ENCODE results near the gene KPNA1. TPM values are rescaled to one million over a fixed set of nuclear protein-coding genes. Genes with fewer than 3 reads are reported as not detected.

The KPNA1 gene
- total RNA-seq, 1 donor from 2014 or later: 88.2 TPM

- no peak overlapping the region for H3K27ac Mint-ChIP-seq
- H3K9me3 Mint-ChIP-seq: no peaks in the 10 kb centered on the region
- DNase-seq (ENCODE audit: low spot score): peak; percentile 14
- H3K4me3 Mint-ChIP-seq: peak overlapping the region; percentile 17
- intact Hi-C loops (cut with micrococcal nuclease): loop anchor here (1.0 kb wide), 5 partner anchors 9 to 36 kb away; partner anchors contain the start of gene KPNA1
- peaks cover 30% of the 10 kb centered on the region for H3K36me3 Mint-ChIP-seq (ENCODE audit: low read depth)
- H3K4me1 Mint-ChIP-seq (ENCODE audit: low read depth): peaks cover 43% of the 10 kb centered on the region
- H3K27me3 Mint-ChIP-seq (ENCODE audit: insufficient read depth): no peaks in the 10 kb centered on the region
Measured at GRCh38 chr3:122497425-122497824, 17.3 kb downstream of the KPNA1 start.

- intact Hi-C loops (cut with micrococcal nuclease): no loop called here
- DNase-seq (ENCODE audit: low spot score): no peak
- Mint-ChIP-seq H3K36me3 (ENCODE audit: low read depth) (peaks cover 32% of the 10 kb centered on the region), H3K4me1 (ENCODE audit: low read depth) (peaks cover 38% of the 10 kb centered on the region), H3K27me3 (ENCODE audit: insufficient read depth) (no peaks in the 10 kb centered on the region), H3K4me3 (no peak overlapping the region), H3K9me3 (no peaks in the 10 kb centered on the region), H3K27ac (no peak overlapping the region)
Measured at GRCh38 chr3:122496508-122496907, 18.2 kb downstream of the KPNA1 start.

DNA sequence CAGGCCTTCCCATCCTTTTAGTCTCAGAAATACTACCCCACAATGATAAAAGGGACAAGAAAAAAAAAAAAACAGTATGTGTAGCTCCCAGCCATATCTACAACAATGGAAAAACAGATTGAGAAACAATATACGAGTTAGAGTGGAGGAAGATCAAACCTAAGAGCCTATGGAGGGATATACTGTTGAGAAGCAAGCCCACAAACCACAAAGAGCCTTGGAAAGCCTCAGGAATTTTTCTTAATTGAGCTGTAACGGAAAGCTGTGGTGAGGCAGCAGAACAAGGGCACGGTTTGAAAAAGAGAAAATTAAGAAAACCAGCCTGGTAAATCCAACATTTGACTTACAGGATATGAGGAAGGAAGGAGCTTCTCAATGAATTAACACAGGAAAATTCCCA lies 21.4 kb downstream of the KPNA1 start:
- H3K4me1 Mint-ChIP-seq (ENCODE audit: low read depth): peaks cover 36% of the 10 kb centered on the region
- H3K36me3 Mint-ChIP-seq (ENCODE audit: low read depth): peaks cover 28% of the 10 kb centered on the region

DNA sequence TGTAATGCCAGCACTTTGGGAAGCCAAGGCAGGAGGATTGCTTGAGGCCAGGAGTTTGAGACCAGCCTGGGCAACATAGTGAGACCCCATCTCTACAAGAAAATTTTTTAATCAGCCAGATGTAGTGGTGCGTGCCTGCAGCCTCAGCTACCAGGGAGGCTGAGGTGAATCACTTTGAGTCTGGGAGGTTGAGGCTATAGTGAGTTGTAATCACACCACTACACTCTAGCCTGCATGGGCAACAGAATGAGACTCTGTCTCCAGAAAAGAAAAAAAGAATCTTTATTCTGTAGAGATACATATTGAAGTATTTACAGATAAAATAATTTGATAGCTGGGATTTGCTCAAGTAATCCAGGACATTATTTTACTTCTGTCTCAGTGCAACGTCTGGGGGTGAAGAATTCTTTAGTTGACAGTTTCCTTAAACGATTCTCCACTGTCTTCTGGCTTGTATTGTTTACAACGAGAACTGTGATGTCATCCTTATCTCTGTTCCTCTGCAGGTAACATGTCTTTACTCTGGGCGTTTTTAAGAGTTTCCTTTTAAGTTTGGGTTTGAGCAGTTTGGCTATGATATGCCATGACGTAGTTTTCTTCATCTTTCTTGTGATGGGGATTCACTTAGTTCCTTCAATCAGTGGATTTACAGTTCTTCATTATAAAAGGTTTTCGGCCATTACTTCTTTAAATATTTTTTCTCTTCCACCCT lies 26.3 kb downstream of the KPNA1 start:
- intact Hi-C loops (cut with micrococcal nuclease): loop anchor here (1.0 to 10.0 kb wide), 3 partner anchors 9 to 1054 kb away; no protein-coding TSS in a partner anchor
- H3K9me3 Mint-ChIP-seq: no peaks in the 10 kb centered on the region
- H3K27me3 Mint-ChIP-seq (ENCODE audit: insufficient read depth): no peaks in the 10 kb centered on the region
- DNase-seq (ENCODE audit: low spot score): no peak
- H3K36me3 Mint-ChIP-seq (ENCODE audit: low read depth): peaks cover 20% of the 10 kb centered on the region
- no peak overlapping the region for H3K4me3 Mint-ChIP-seq
- H3K4me1 Mint-ChIP-seq (ENCODE audit: low read depth): peaks cover 27% of the 10 kb centered on the region
- peak overlapping the region; percentile 26 for H3K27ac Mint-ChIP-seq

More for the DNA sequence above, 21.4 kb downstream of the KPNA1 start:
- Mint-ChIP-seq H3K27ac (no peak overlapping the region), H3K4me3 (no peak overlapping the region), H3K27me3 (ENCODE audit: insufficient read depth) (no peaks in the 10 kb centered on the region), H3K9me3 (no peaks in the 10 kb centered on the region)
- intact Hi-C loops (cut with micrococcal nuclease): no loop called here
- DNase-seq (ENCODE audit: low spot score): no peak

GRCh38 chr3:122484985-122485384 lies 29.8 kb downstream of the KPNA1 start:
- intact Hi-C loops (cut with micrococcal nuclease): loop anchor here (5.0 to 10.0 kb wide), 3 partner anchors 188 to 1050 kb away; no protein-coding TSS in a partner anchor
- DNase-seq (ENCODE audit: low spot score): no peak
- Mint-ChIP-seq H3K4me3 (no peak overlapping the region), H3K4me1 (ENCODE audit: low read depth) (peaks cover 48% of the 10 kb centered on the region), H3K27ac (no peak overlapping the region), H3K27me3 (ENCODE audit: insufficient read depth) (no peaks in the 10 kb centered on the region), H3K9me3 (no peaks in the 10 kb centered on the region), H3K36me3 (ENCODE audit: low read depth) (peaks cover 8% of the 10 kb centered on the region)

DNA sequence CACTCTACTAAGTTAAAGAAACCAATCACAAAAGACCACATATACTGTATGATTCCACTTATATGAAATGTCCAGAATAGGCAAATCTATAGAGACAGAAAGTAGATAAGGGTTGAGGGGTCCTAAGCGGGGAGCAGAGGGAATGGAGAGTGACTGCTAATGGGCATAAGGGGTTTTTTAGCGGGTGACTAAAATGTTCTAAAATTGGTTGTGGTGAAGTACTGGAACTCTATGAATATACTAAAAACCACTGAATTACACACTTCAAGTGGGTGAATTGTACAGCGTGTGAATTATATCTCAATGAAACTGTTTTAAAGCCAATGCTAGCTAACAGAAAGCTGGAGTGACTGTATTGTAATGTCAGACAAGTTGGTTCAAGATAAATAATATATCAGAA lies 33.3 kb downstream of the KPNA1 start:
- Mint-ChIP-seq H3K27ac (no peak overlapping the region), H3K4me3 (no peak overlapping the region)
- intact Hi-C loops (cut with micrococcal nuclease): loop anchor here (5.0 to 10.0 kb wide), 3 partner anchors 184 to 1047 kb away; no protein-coding TSS in a partner anchor

DNA sequence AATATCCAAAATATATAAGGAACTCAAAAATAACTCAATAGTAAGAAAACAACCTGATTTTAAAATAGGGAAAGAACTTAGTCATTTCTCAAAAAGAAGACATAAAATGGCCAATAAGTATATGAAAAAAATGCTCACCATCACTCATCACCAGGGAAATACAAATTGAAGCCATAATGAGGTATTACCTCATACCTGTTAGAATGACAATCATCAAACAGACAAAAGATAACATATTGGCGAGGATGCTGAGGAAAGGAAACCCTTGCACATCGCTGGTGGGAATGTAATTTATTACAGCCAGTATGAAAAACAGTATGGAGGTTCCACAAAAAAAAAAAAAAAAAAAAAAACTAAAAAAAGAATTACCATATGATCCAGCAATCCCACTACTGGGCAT lies 38.2 kb downstream of the KPNA1 start:
- no peak for DNase-seq (ENCODE audit: low spot score)
- H3K4me3 Mint-ChIP-seq: no peak overlapping the region
- no peaks in the 10 kb centered on the region for H3K27me3 Mint-ChIP-seq (ENCODE audit: insufficient read depth)
- no peaks in the 10 kb centered on the region for H3K9me3 Mint-ChIP-seq
- peaks cover 20% of the 10 kb centered on the region for H3K4me1 Mint-ChIP-seq (ENCODE audit: low read depth)
- H3K27ac Mint-ChIP-seq: no peak overlapping the region
- intact Hi-C loops (cut with micrococcal nuclease): no loop called here
- H3K36me3 Mint-ChIP-seq (ENCODE audit: low read depth): peaks cover 31% of the 10 kb centered on the region

More for the DNA sequence above, 33.3 kb downstream of the KPNA1 start:
- H3K36me3 Mint-ChIP-seq (ENCODE audit: low read depth): peaks cover 14% of the 10 kb centered on the region
- no peak for DNase-seq (ENCODE audit: low spot score)
- peaks cover 33% of the 10 kb centered on the region for H3K4me1 Mint-ChIP-seq (ENCODE audit: low read depth)
- H3K27me3 Mint-ChIP-seq (ENCODE audit: insufficient read depth): no peaks in the 10 kb centered on the region
- H3K9me3 Mint-ChIP-seq: no peaks in the 10 kb centered on the region

- H3K27me3 Mint-ChIP-seq (ENCODE audit: insufficient read depth): no peaks in the 10 kb centered on the region
- no peak overlapping the region for H3K4me3 Mint-ChIP-seq
- peaks cover 22% of the 10 kb centered on the region for H3K4me1 Mint-ChIP-seq (ENCODE audit: low read depth)
- no peak for DNase-seq (ENCODE audit: low spot score)
- no peaks in the 10 kb centered on the region for H3K9me3 Mint-ChIP-seq
- intact Hi-C loops (cut with micrococcal nuclease): no loop called here
- H3K36me3 Mint-ChIP-seq (ENCODE audit: low read depth): peaks cover 33% of the 10 kb centered on the region
- H3K27ac Mint-ChIP-seq: no peak overlapping the region
Measured at GRCh38 chr3:122475316-122475715, 39.4 kb downstream of the KPNA1 start.

DNA sequence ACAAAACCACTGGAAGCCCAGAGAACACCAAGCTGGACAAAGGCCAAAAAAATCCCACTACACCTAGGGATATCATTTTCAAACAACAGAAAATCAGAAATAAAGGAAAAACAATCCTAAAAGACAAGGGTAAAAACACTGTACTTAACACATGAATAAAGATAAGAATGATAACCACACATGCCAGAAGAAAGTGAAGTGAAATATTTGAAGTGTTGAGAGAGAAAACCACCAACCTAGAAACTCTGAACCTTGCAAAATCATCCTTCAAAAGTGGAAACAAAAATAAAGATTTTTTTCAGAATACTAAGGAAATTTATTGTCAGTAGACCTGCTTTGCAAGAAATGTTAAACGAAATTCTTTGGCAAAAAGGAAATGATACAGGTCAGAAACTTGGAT lies 45.1 kb downstream of the KPNA1 start:
- peaks cover 41% of the 10 kb centered on the region for H3K4me1 Mint-ChIP-seq (ENCODE audit: low read depth)
- intact Hi-C loops (cut with micrococcal nuclease): no loop called here
- no peak overlapping the region for H3K27ac Mint-ChIP-seq
- no peaks in the 10 kb centered on the region for H3K9me3 Mint-ChIP-seq
- no peak overlapping the region for H3K4me3 Mint-ChIP-seq
- no peaks in the 10 kb centered on the region for H3K27me3 Mint-ChIP-seq (ENCODE audit: insufficient read depth)
- H3K36me3 Mint-ChIP-seq (ENCODE audit: low read depth): peaks cover 26% of the 10 kb centered on the region
- DNase-seq (ENCODE audit: low spot score): no peak

GRCh38 chr3:122468896-122469533 lies 45.7 kb downstream of the KPNA1 start:
- H3K27ac Mint-ChIP-seq: no peak overlapping the region
- no peak overlapping the region for H3K4me3 Mint-ChIP-seq
- H3K4me1 Mint-ChIP-seq (ENCODE audit: low read depth): peaks cover 41% of the 10 kb centered on the region
- intact Hi-C loops (cut with micrococcal nuclease): no loop called here
- H3K27me3 Mint-ChIP-seq (ENCODE audit: insufficient read depth): no peaks in the 10 kb centered on the region
- no peaks in the 10 kb centered on the region for H3K9me3 Mint-ChIP-seq
- H3K36me3 Mint-ChIP-seq (ENCODE audit: low read depth): peaks cover 22% of the 10 kb centered on the region
- no peak for DNase-seq (ENCODE audit: low spot score)

GRCh38 chr3:122466701-122467240 lies 48.0 kb downstream of the KPNA1 start:
- H3K27me3 Mint-ChIP-seq (ENCODE audit: insufficient read depth): no peaks in the 10 kb centered on the region
- peaks cover 22% of the 10 kb centered on the region for H3K36me3 Mint-ChIP-seq (ENCODE audit: low read depth)
- H3K4me3 Mint-ChIP-seq: no peak overlapping the region
- no peak overlapping the region for H3K27ac Mint-ChIP-seq
- DNase-seq (ENCODE audit: low spot score): no peak
- intact Hi-C loops (cut with micrococcal nuclease): no loop called here
- H3K4me1 Mint-ChIP-seq (ENCODE audit: low read depth): peaks cover 27% of the 10 kb centered on the region
- no peaks in the 10 kb centered on the region for H3K9me3 Mint-ChIP-seq

DNA sequence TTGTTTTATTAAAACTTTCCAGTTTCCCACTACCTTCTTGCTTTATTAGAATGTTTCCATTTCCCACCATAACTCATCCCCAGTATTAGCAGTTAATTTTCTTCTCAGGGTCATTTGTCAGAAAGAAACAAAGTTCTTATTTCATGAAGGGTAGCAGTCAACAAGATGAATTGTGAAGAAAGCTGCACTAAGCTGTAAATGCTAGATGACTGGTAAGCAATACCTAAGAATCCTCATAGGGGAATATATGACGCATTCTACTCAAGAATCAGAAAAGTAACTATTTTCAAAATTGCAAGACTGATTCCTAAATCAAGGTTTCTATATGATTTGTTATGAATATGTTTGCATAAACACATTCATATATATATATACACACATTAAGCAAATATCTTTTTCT lies 50.1 kb downstream of the KPNA1 start:
- Mint-ChIP-seq H3K27me3 (ENCODE audit: insufficient read depth) (no peaks in the 10 kb centered on the region), H3K36me3 (ENCODE audit: low read depth) (peaks cover 28% of the 10 kb centered on the region), H3K9me3 (no peaks in the 10 kb centered on the region), H3K4me1 (ENCODE audit: low read depth) (peaks cover 15% of the 10 kb centered on the region), H3K27ac (peak overlapping the region; percentile 3), H3K4me3 (no peak overlapping the region)
- no peak for DNase-seq (ENCODE audit: low spot score)
- intact Hi-C loops (cut with micrococcal nuclease): loop anchor here (2.0 kb wide), 1 partner anchor 18 kb away; no protein-coding TSS in a partner anchor

- H3K4me1 Mint-ChIP-seq (ENCODE audit: low read depth): no peaks in the 10 kb centered on the region
- H3K9me3 Mint-ChIP-seq: no peaks in the 10 kb centered on the region
- no peak for DNase-seq (ENCODE audit: low spot score)
- H3K4me3 Mint-ChIP-seq: no peak overlapping the region
- no peak overlapping the region for H3K27ac Mint-ChIP-seq
- peaks cover 38% of the 10 kb centered on the region for H3K36me3 Mint-ChIP-seq (ENCODE audit: low read depth)
- no peaks in the 10 kb centered on the region for H3K27me3 Mint-ChIP-seq (ENCODE audit: insufficient read depth)
- intact Hi-C loops (cut with micrococcal nuclease): no loop called here
Measured at GRCh38 chr3:122462406-122462805, 52.3 kb downstream of the KPNA1 start.
